IPS-15b (cell line): ENCODE results near the gene ADO.

Experiments used
- H3K27me3 ChIP-seq: one replicate; pipeline ENCODE4 v1.6.1; 2013; ENCODE audit warnings: low read length; ENCODE audit not compliant: control insufficient read depth, insufficient read depth
- H3K36me3 ChIP-seq: one replicate; pipeline ENCODE4 v1.6.1; 2013; ENCODE audit warnings: low read length; ENCODE audit not compliant: control insufficient read depth, insufficient read depth
- H3K4me1 ChIP-seq: one replicate; pipeline ENCODE4 v1.6.1; 2013; ENCODE audit warnings: mild to moderate bottlenecking, low read length; ENCODE audit not compliant: control insufficient read depth, insufficient read depth
- H3K4me3 ChIP-seq: one replicate; pipeline ENCODE4 v1.5.1; 2013; ENCODE audit warnings: low read depth, low read length
- H3K9ac ChIP-seq: one replicate; pipeline ENCODE4 v1.6.1; 2013; ENCODE audit warnings: low read depth, mild to moderate bottlenecking, low read length
- H3K9me3 ChIP-seq: one replicate; pipeline ENCODE4 v1.6.1; 2013; ENCODE audit warnings: mild to moderate bottlenecking, low read length; ENCODE audit not compliant: control insufficient read depth, insufficient read depth

ADO gene

GRCh38 chr10:62829622-62830021, 25.1 kb downstream of the ADO start:
- no peaks in the 10 kb centered on the region for H3K27me3 ChIP-seq
- H3K9me3 ChIP-seq, result no peaks in the 10 kb centered on the region
- H3K4me1 ChIP-seq, result no peaks in the 10 kb centered on the region
- no peak overlapping the region for H3K4me3 ChIP-seq
- no peak overlapping the region for H3K9ac ChIP-seq
- no peaks in the 10 kb centered on the region for H3K36me3 ChIP-seq

- H3K4me1 ChIP-seq, result no peaks in the 10 kb centered on the region
- no peak overlapping the region for H3K9ac ChIP-seq
- H3K9me3 ChIP-seq, result no peaks in the 10 kb centered on the region
- no peaks in the 10 kb centered on the region for H3K27me3 ChIP-seq
- no peak overlapping the region for H3K4me3 ChIP-seq
- H3K36me3 ChIP-seq, result no peaks in the 10 kb centered on the region
Observed at GRCh38 chr10:62830679-62831078, 26.2 kb downstream of the ADO start.

- Histone ChIP-seq H3K4me3 (no peak overlapping the region), H3K9ac (no peak overlapping the region), H3K27me3 (no peaks in the 10 kb centered on the region), H3K9me3 (no peaks in the 10 kb centered on the region), H3K36me3 (no peaks in the 10 kb centered on the region), H3K4me1 (no peaks in the 10 kb centered on the region)
Observed at GRCh38 chr10:62831346-62831745, 26.8 kb downstream of the ADO start.

GRCh38 chr10:62839590-62839989, 35.1 kb downstream of the ADO start:
- Histone ChIP-seq H3K9me3 (no peaks in the 10 kb centered on the region), H3K4me1 (no peaks in the 10 kb centered on the region), H3K27me3 (no peaks in the 10 kb centered on the region), H3K4me3 (no peak overlapping the region), H3K36me3 (no peaks in the 10 kb centered on the region), H3K9ac (no peak overlapping the region)

- Histone ChIP-seq H3K9ac (no peak overlapping the region), H3K4me1 (no peaks in the 10 kb centered on the region), H3K4me3 (no peak overlapping the region), H3K27me3 (no peaks in the 10 kb centered on the region), H3K9me3 (peaks cover 4% of the 10 kb centered on the region), H3K36me3 (no peaks in the 10 kb centered on the region)
Observed at GRCh38 chr10:62842983-62843382, 38.5 kb downstream of the ADO start.

- Histone ChIP-seq H3K27me3 (no peaks in the 10 kb centered on the region), H3K9ac (no peak overlapping the region), H3K36me3 (no peaks in the 10 kb centered on the region), H3K9me3 (peaks cover 4% of the 10 kb centered on the region), H3K4me1 (no peaks in the 10 kb centered on the region), H3K4me3 (no peak overlapping the region)
Observed at GRCh38 chr10:62843600-62843999, 39.1 kb downstream of the ADO start.

- no peak overlapping the region for H3K4me3 ChIP-seq
- no peaks in the 10 kb centered on the region for H3K27me3 ChIP-seq
- H3K36me3 ChIP-seq, result no peaks in the 10 kb centered on the region
- no peaks in the 10 kb centered on the region for H3K4me1 ChIP-seq
- no peak overlapping the region for H3K9ac ChIP-seq
- peaks cover 4% of the 10 kb centered on the region for H3K9me3 ChIP-seq
Observed at GRCh38 chr10:62844280-62845011, 39.9 kb downstream of the ADO start.

- Histone ChIP-seq H3K9ac (no peak overlapping the region), H3K27me3 (no peaks in the 10 kb centered on the region), H3K9me3 (peaks cover 4% of the 10 kb centered on the region), H3K4me3 (no peak overlapping the region), H3K36me3 (no peaks in the 10 kb centered on the region), H3K4me1 (no peaks in the 10 kb centered on the region)
Observed at GRCh38 chr10:62847433-62847832, 42.9 kb downstream of the ADO start.

GRCh38 chr10:62850646-62851045, 46.1 kb downstream of the ADO start:
- H3K27me3 ChIP-seq, result no peaks in the 10 kb centered on the region
- H3K4me3 ChIP-seq, result no peak overlapping the region
- peaks cover 4% of the 10 kb centered on the region for H3K9me3 ChIP-seq
- no peak overlapping the region for H3K9ac ChIP-seq
- H3K4me1 ChIP-seq, result no peaks in the 10 kb centered on the region
- no peaks in the 10 kb centered on the region for H3K36me3 ChIP-seq

- Histone ChIP-seq H3K9me3 (peaks cover 4% of the 10 kb centered on the region), H3K36me3 (no peaks in the 10 kb centered on the region), H3K4me3 (no peak overlapping the region), H3K27me3 (no peaks in the 10 kb centered on the region), H3K9ac (no peak overlapping the region), H3K4me1 (no peaks in the 10 kb centered on the region)
Observed at GRCh38 chr10:62851442-62851841, 46.9 kb downstream of the ADO start.

GRCh38 chr10:62852961-62853702, 48.6 kb downstream of the ADO start:
- Histone ChIP-seq H3K4me3 (no peak overlapping the region), H3K36me3 (no peaks in the 10 kb centered on the region), H3K9me3 (no peaks in the 10 kb centered on the region), H3K4me1 (no peaks in the 10 kb centered on the region), H3K9ac (no peak overlapping the region), H3K27me3 (no peaks in the 10 kb centered on the region)

- Histone ChIP-seq H3K9me3 (no peaks in the 10 kb centered on the region), H3K4me3 (no peak overlapping the region), H3K27me3 (no peaks in the 10 kb centered on the region), H3K9ac (no peak overlapping the region), H3K4me1 (no peaks in the 10 kb centered on the region), H3K36me3 (no peaks in the 10 kb centered on the region)
Observed at GRCh38 chr10:62853710-62854109, 49.2 kb downstream of the ADO start.
